Activated T-cell treated with anti-CD3 and anti-CD28 coated beads, Interleukin-2, amount 50 U/mL, for 4 hours (primary cell): Measurements from ENCODE around the gene TTLL11. TPM values are rescaled to one million over a fixed set of nuclear protein-coding genes. Genes with fewer than 3 reads are reported as not detected.
"Not testable (repeated sequence)": the region's sequence is repeated elsewhere in the genome, so short reads cannot be mapped to it uniquely, and the experiment has no call there.

ENCODE experiments used
- ATAC-seq, 2 donors: fragments of 200-7000 bp; cut with Tn5 transposase; one replicate each; pipeline ENCODE4 v1.10.0; 2021
- DNase-seq: peaks from one replicate; pipeline ENCODE4 v3.0.0-alpha.2; 2020
- H3K27me3 Mint-ChIP-seq: one replicate; pipeline ENCODE4 v1.8.0; 2021; ENCODE audit warnings: low read depth, mixed read lengths
- H3K36me3 Mint-ChIP-seq: one replicate; pipeline ENCODE4 v1.8.0; 2022; ENCODE audit warnings: mixed read lengths; ENCODE audit not compliant: insufficient read depth
- H3K4me1 Mint-ChIP-seq: one replicate; pipeline ENCODE4 v1.8.0; 2021; ENCODE audit warnings: low read depth, mixed read lengths
- H3K4me3 Mint-ChIP-seq: one replicate; pipeline ENCODE4 v1.8.0; 2021; ENCODE audit warnings: mild to moderate bottlenecking, moderate library complexity, mixed read lengths
- H3K9me3 Mint-ChIP-seq: one replicate; pipeline ENCODE4 v1.8.0; 2021; ENCODE audit warnings: mixed read lengths
- total RNA-seq, 3 donors: library from RNA; stranded (reverse); gene quantifications; one replicate each; pipeline ENCODE4 v1.2.1, GENCODE V29; 2021

The TTLL11 gene
- total RNA-seq, 3 donors from 2014 or later, result 4.2 to 5.1 (median 4.7) TPM

GRCh38 chr9:121987314-121987713 lies 105.8 kb downstream of the TTLL11 start:
- no peak for ATAC-seq
- H3K9me3 Mint-ChIP-seq, result peaks cover 7% of the 10 kb centered on the region
- H3K36me3 Mint-ChIP-seq, result peaks cover 20% of the 10 kb centered on the region
- no peaks in the 10 kb centered on the region for H3K4me1 Mint-ChIP-seq
- no peaks in the 10 kb centered on the region for H3K27me3 Mint-ChIP-seq
- no peak overlapping the region for H3K4me3 Mint-ChIP-seq
- no peak for DNase-seq

- peaks cover 22% of the 10 kb centered on the region for H3K36me3 Mint-ChIP-seq
Measured at GRCh38 chr9:121985792-121986494, 107.2 kb downstream of the TTLL11 start.

DNA sequence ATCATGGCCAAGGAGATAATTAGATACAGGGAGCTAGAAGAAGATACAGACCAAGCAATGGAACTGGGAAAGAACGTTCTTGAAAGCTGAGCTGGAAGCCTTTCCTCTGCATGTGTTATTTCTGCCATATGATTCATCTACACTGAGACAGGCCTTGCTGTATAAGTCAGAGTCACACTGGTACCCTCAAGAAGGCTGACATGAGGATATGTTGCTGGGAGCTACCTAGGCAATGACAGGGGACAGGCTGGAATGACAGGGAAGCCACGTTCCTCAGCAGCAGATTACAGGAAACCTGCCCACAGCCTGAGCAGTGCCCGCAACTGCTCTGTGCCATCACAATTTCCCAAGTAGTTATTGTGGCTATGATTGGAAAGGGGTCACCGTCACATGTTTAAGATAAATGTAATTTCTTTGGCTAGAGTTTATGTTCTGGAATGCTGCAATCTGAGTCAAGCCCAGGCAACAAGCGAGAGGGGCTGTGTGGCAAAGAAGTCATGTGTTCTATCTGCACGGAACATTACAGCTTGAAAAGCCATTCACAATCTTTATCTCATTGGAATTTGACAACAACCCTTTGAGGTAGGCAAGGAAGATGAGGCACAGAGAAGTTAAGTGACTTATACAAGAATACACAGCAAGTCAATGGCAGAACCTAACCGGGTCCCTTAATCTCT lies 108.2 kb downstream of the TTLL11 start:
- Mint-ChIP-seq H3K27me3 (no peaks in the 10 kb centered on the region), H3K9me3 (peaks cover 22% of the 10 kb centered on the region), H3K4me1 (no peaks in the 10 kb centered on the region), H3K4me3 (no peak overlapping the region), H3K36me3 (peaks cover 24% of the 10 kb centered on the region)
- no peak for DNase-seq
- ATAC-seq, result no peak

More at GRCh38 chr9:121985792-121986494, 107.2 kb downstream of the TTLL11 start:
- Mint-ChIP-seq H3K4me1 (no peaks in the 10 kb centered on the region), H3K27me3 (no peaks in the 10 kb centered on the region), H3K9me3 (peaks cover 18% of the 10 kb centered on the region), H3K4me3 (no peak overlapping the region)
- DNase-seq (no peak), ATAC-seq (no peak)

DNA sequence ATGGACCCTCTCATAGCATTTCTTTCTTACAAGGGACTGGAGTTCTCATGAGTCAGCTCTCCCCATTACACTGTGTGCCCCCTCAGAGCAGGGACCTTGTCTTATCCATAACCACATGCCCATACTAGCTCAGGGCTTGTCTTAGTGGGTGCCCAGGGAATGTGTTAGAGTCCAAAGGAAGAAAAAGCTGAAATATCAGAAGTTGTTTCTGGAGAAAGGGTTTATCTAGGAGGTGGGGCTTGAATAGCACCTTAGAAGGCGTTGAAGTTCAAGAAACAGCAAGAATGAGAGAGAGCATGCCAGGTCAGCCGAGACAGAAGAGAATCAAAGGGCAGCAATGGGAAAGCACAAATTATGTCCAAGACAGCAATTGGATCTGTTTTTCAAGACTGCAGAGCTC lies 109.4 kb downstream of the TTLL11 start:
- no peaks in the 10 kb centered on the region for H3K27me3 Mint-ChIP-seq
- DNase-seq, result no peak
- no peak for ATAC-seq
- no peak overlapping the region for H3K4me3 Mint-ChIP-seq
- no peaks in the 10 kb centered on the region for H3K4me1 Mint-ChIP-seq
- peaks cover 19% of the 10 kb centered on the region for H3K36me3 Mint-ChIP-seq
- H3K9me3 Mint-ChIP-seq, result peaks cover 22% of the 10 kb centered on the region

- no peaks in the 10 kb centered on the region for H3K27me3 Mint-ChIP-seq
- H3K4me1 Mint-ChIP-seq, result no peaks in the 10 kb centered on the region
- H3K36me3 Mint-ChIP-seq, result peaks cover 14% of the 10 kb centered on the region
- H3K4me3 Mint-ChIP-seq, result no peak overlapping the region
- DNase-seq (no peak), ATAC-seq (no peak)
- H3K9me3 Mint-ChIP-seq, result peaks cover 22% of the 10 kb centered on the region
Measured at GRCh38 chr9:121981118-121981883, 111.8 kb downstream of the TTLL11 start.

GRCh38 chr9:121980665-121981064 lies 112.4 kb downstream of the TTLL11 start:
- peaks cover 22% of the 10 kb centered on the region for H3K9me3 Mint-ChIP-seq
- not testable (repeated sequence) for ATAC-seq, DNase-seq, H3K27me3 Mint-ChIP-seq, H3K4me3 Mint-ChIP-seq, H3K4me1 Mint-ChIP-seq
- H3K36me3 Mint-ChIP-seq, result peaks cover 14% of the 10 kb centered on the region

- Mint-ChIP-seq H3K27me3 (no peaks in the 10 kb centered on the region), H3K36me3 (peaks cover 10% of the 10 kb centered on the region), H3K4me3 (no peak overlapping the region), H3K4me1 (no peaks in the 10 kb centered on the region), H3K9me3 (peaks cover 22% of the 10 kb centered on the region)
- no peak for DNase-seq
- ATAC-seq, result no peak
Measured at GRCh38 chr9:121979736-121980135, 113.4 kb downstream of the TTLL11 start.

DNA sequence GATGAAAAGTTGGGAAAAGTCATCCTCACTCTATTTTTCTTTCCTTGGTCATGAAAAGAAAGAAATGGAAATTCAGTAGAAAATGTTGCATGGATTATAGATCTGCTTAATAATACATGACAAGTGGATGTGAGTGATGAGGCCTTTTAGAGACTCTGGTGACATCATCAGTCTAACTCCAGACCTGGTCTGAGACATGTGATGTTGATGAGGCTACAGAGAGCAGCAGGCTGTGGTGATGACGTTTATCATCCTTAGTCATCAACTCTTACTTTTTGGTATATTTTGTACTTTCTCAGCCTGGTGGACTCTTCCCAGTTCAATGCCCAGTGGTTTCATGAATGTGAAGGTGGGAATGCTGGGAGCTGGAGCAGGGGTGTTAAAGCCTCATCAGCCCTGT lies 116.4 kb downstream of the TTLL11 start:
- Mint-ChIP-seq H3K4me1 (no peaks in the 10 kb centered on the region), H3K36me3 (peaks cover 1% of the 10 kb centered on the region), H3K4me3 (no peak overlapping the region), H3K9me3 (peaks cover 11% of the 10 kb centered on the region), H3K27me3 (no peaks in the 10 kb centered on the region)
- DNase-seq (no peak), ATAC-seq (no peak)

- ATAC-seq, result no peak
- no peaks in the 10 kb centered on the region for H3K27me3 Mint-ChIP-seq
- DNase-seq, result no peak
- H3K36me3 Mint-ChIP-seq, result peaks cover 1% of the 10 kb centered on the region
- H3K9me3 Mint-ChIP-seq, result peaks cover 3% of the 10 kb centered on the region
- H3K4me1 Mint-ChIP-seq, result no peaks in the 10 kb centered on the region
- no peak overlapping the region for H3K4me3 Mint-ChIP-seq
Measured at GRCh38 chr9:121975801-121976277, 117.3 kb downstream of the TTLL11 start.

DNA sequence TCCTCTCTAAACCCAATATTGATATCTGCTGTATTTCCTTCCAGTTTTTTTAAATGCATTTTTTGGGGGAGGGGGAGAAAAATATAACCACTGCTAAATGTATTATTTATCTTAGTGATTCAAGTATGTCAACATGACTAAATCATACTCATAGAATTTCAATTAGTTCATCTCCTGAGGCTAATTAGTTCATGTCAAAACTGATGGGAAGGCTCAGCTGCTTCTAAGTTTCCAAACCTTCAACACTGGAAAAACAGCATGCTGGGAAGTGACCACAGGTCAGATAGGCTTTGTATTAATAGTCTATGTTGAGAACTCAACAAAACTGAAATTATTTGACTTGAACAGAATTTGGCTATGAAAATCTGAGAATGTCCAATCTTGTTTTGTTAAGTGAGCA lies 118.7 kb downstream of the TTLL11 start:
- ATAC-seq (no peak), DNase-seq (no peak)
- H3K4me3 Mint-ChIP-seq, result no peak overlapping the region
- no peaks in the 10 kb centered on the region for H3K36me3 Mint-ChIP-seq
- H3K27me3 Mint-ChIP-seq, result no peaks in the 10 kb centered on the region
- H3K9me3 Mint-ChIP-seq, result no peaks in the 10 kb centered on the region
- H3K4me1 Mint-ChIP-seq, result no peaks in the 10 kb centered on the region

- DNase-seq (no peak), ATAC-seq (no peak)
- H3K27me3 Mint-ChIP-seq, result no peaks in the 10 kb centered on the region
- no peaks in the 10 kb centered on the region for H3K9me3 Mint-ChIP-seq
- H3K4me1 Mint-ChIP-seq, result no peaks in the 10 kb centered on the region
- peaks cover 3% of the 10 kb centered on the region for H3K36me3 Mint-ChIP-seq
- H3K4me3 Mint-ChIP-seq, result no peak overlapping the region
Measured at GRCh38 chr9:121972501-121972981, 120.6 kb downstream of the TTLL11 start.

DNA sequence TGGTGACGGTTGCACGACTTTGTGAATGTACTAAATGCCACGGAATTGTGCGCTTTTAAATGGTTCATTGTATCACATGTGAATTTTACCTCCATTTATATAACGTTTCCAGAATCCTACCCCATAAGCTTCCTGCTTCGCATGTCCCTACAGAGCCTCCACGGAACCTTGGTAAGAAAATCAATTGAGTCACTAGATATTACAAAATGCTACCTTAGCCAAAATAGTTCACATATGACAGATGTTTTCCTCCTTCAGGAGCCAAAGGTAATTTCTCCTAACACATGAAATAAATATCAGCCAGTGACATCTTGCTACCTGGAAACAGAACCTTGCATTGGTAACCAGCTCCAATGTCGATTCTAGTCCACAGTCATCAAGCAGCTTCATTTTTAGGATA lies 125.1 kb downstream of the TTLL11 start:
- ATAC-seq (no peak), DNase-seq (no peak)
- Mint-ChIP-seq H3K36me3 (peaks cover 4% of the 10 kb centered on the region), H3K9me3 (no peaks in the 10 kb centered on the region), H3K4me3 (no peak overlapping the region), H3K4me1 (no peaks in the 10 kb centered on the region), H3K27me3 (no peaks in the 10 kb centered on the region)

GRCh38 chr9:121966706-121967105 lies 126.4 kb downstream of the TTLL11 start:
- Mint-ChIP-seq H3K4me3 (no peak overlapping the region), H3K4me1 (no peaks in the 10 kb centered on the region), H3K9me3 (no peaks in the 10 kb centered on the region), H3K36me3 (peaks cover 4% of the 10 kb centered on the region), H3K27me3 (no peaks in the 10 kb centered on the region)
- ATAC-seq, result no peak
- DNase-seq, result no peak

DNA sequence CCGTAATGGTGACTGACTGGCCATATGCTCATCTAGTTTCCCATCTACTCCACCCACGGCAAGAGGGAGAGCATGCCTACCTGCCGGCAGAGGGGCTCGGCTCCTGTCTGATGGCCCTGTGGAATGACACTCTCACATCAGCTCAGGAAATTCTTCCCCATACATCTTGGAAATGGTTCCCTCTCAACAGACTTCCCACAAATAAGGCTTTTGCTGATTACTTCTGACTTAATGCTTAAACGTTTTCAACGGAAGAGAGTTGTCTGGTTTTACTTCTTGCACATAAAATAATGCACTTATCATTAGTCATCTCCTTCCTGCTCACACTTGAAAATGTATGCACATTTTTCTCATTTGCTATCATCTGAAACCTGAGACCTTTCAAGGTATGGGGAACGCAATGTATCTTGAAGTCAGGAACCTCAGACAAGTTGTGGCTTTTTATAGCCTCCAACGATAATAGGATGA lies 129.5 kb downstream of the TTLL11 start:
- H3K4me3 Mint-ChIP-seq, result no peak overlapping the region
- ATAC-seq, result no peak

More for the DNA sequence above, 129.5 kb downstream of the TTLL11 start:
- no peak for DNase-seq
- no peaks in the 10 kb centered on the region for H3K4me1 Mint-ChIP-seq
- no peaks in the 10 kb centered on the region for H3K9me3 Mint-ChIP-seq
- H3K36me3 Mint-ChIP-seq, result peaks cover 4% of the 10 kb centered on the region
- H3K27me3 Mint-ChIP-seq, result no peaks in the 10 kb centered on the region
